Mucosa of rectum (tissue), 2 donors: ENCODE results near the gene TMEM86B.
A peak's percentile ranks its signal among the peaks of the same experiment; 100 is the strongest.

Experiments
- H3K27ac ChIP-seq, 2 donors: one replicate each; pipeline ENCODE4 v1.7.0; 2013; ENCODE audit warnings: inconsistent platforms in 2 of 2, low read depth in 2 of 2, low read length in 2 of 2
- H3K27me3 ChIP-seq, 2 donors: one replicate each; pipeline ENCODE4 v1.7.0; 2013; ENCODE audit warnings: low read length in 2 of 2; ENCODE audit not compliant: control insufficient read depth in 2 of 2, insufficient read depth in 2 of 2
- H3K36me3 ChIP-seq, 2 donors: one replicate each; pipeline ENCODE4 v1.7.0; 2013; ENCODE audit warnings: low read length in 2 of 2; ENCODE audit not compliant: control insufficient read depth in 2 of 2, insufficient read depth in 2 of 2
- H3K4me1 ChIP-seq, 2 donors: one replicate each; pipeline ENCODE4 v1.7.0; 2013; ENCODE audit warnings: low read length in 2 of 2, mild to moderate bottlenecking in 1 of 2; ENCODE audit not compliant: control insufficient read depth in 2 of 2, insufficient read depth in 2 of 2
- H3K4me3 ChIP-seq, 2 donors: one replicate each; pipeline ENCODE4 v1.7.0; 2013; ENCODE audit warnings: low read length in 2 of 2
- H3K9ac ChIP-seq, 2 donors: one replicate each; pipeline ENCODE4 v1.7.0; 2013; ENCODE audit warnings: low read length in 2 of 2, low read depth in 1 of 2, mild to moderate bottlenecking in 1 of 2
- H3K9me3 ChIP-seq, 2 donors: one replicate each; pipeline ENCODE4 v1.7.0; 2013; ENCODE audit warnings: low read length in 2 of 2; ENCODE audit not compliant: control insufficient read depth in 2 of 2
- donor health status: healthy.
- donor health status: Normal muscosa, but diverticular disease.

Gene TMEM86B

GRCh38 chr19:55199620-55200204, 28.9 kb downstream of the TMEM86B start:
- no peak overlapping the region for H3K27ac ChIP-seq
- no peaks in the 10 kb centered on the region for H3K9me3 ChIP-seq
- H3K4me3 ChIP-seq, result no peak overlapping the region
- H3K4me1 ChIP-seq, result no peaks in the 10 kb centered on the region
- H3K9ac ChIP-seq, result no peak overlapping the region
- no peaks in the 10 kb centered on the region for H3K27me3 ChIP-seq
- peaks cover 35 to 48% of the 10 kb centered on the region in 2 donors for H3K36me3 ChIP-seq

DNA sequence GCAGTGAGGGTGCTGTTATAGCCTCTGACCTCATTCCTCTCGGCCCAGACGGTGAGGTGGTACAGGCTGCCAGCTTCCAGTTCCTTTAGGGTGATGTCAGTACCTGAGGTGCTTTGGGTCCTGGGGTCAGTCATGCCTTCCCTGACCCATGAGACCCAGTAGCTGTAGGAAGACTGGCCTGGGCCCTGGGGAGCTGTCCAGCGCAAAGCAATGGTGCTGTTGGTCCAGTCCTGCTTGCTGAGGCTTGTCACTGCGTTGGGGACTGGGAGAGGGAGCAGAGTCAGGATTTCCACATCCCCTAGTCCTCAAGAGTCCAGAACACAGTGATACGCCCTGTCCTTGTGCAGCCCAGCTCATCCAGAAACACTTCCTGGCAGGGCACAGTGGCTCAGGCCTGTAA, 29.9 kb downstream of the TMEM86B start:
- peaks cover 31 to 48% of the 10 kb centered on the region in 2 donors for H3K36me3 ChIP-seq
- H3K27me3 ChIP-seq, result no peaks in the 10 kb centered on the region
- no peaks in the 10 kb centered on the region for H3K4me1 ChIP-seq

DNA sequence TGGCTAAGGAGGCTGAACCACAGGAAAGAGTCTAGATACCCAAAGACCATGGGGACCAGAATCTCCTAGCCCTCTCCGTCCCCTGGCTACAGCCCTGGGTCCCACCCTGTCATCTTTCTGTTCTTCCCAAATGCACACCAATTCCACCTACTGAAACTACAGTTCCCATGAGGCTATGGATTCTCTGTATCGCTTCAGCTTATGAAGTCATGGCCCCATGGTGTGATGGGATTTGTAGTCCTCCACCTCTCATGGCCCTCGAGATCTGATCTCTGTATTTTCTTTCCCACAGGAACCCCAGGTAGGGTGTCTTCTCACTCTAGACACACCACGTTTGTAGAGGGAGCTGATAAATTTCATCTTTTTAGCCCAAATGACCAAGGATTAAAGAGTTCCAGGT, 31.0 kb downstream of the TMEM86B start:
- H3K9ac ChIP-seq, result no peak overlapping the region
- no peak overlapping the region for H3K4me3 ChIP-seq
- H3K27me3 ChIP-seq, result no peaks in the 10 kb centered on the region
- no peak overlapping the region for H3K27ac ChIP-seq
- no peaks in the 10 kb centered on the region for H3K9me3 ChIP-seq
- no peaks in the 10 kb centered on the region for H3K4me1 ChIP-seq
- peaks cover 31 to 44% of the 10 kb centered on the region in 2 donors for H3K36me3 ChIP-seq

More for the DNA sequence above, 29.9 kb downstream of the TMEM86B start:
- H3K9me3 ChIP-seq, result no peaks in the 10 kb centered on the region
- H3K4me3 ChIP-seq, result no peak overlapping the region
- no peak overlapping the region for H3K9ac ChIP-seq
- no peak overlapping the region for H3K27ac ChIP-seq

GRCh38 chr19:55196803-55197202, 31.8 kb downstream of the TMEM86B start:
- no peaks in the 10 kb centered on the region for H3K9me3 ChIP-seq
- no peaks in the 10 kb centered on the region for H3K27me3 ChIP-seq
- H3K36me3 ChIP-seq, result peaks cover 30 to 43% of the 10 kb centered on the region in 2 donors
- H3K4me3 ChIP-seq, result no peak overlapping the region
- no peaks in the 10 kb centered on the region for H3K4me1 ChIP-seq
- H3K27ac ChIP-seq, result no peak overlapping the region
- no peak overlapping the region for H3K9ac ChIP-seq

- Histone ChIP-seq H3K4me3 (no peak overlapping the region), H3K9me3 (no peaks in the 10 kb centered on the region), H3K36me3 (peaks cover 11 to 28% of the 10 kb centered on the region in 2 donors), H3K27me3 (no peaks in the 10 kb centered on the region), H3K4me1 (no peaks in the 10 kb centered on the region), H3K9ac (no peak overlapping the region), H3K27ac (no peak overlapping the region)
Measured at GRCh38 chr19:55193481-55193880, 35.1 kb downstream of the TMEM86B start.

DNA sequence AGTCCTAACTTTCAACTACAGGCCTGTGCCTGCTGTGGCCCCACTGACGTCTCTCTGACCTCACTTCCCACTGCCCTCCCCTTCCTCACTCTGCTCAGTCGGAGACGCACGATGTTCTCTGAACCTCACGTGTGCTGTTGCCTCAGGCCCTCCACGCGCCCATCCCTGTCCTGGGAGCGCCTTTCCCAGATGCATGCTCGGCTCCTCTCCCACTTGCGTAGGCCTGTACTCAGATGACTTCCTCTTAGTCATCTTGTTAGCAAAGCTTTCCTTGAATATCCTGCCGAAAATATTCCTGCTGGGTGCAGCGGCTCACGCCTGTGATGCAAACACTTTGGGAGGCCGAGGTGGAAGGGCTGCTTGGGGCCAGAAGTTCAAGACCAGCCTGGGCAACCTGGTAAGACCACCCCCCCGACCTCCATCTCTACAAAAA, 39.1 kb downstream of the TMEM86B start:
- Histone ChIP-seq H3K9me3 (no peaks in the 10 kb centered on the region), H3K9ac (no peak overlapping the region), H3K27ac (no peak overlapping the region), H3K4me1 (no peaks in the 10 kb centered on the region), H3K27me3 (no peaks in the 10 kb centered on the region), H3K36me3 (peaks cover 0 to 23% of the 10 kb centered on the region in 2 donors), H3K4me3 (no peak overlapping the region)

DNA sequence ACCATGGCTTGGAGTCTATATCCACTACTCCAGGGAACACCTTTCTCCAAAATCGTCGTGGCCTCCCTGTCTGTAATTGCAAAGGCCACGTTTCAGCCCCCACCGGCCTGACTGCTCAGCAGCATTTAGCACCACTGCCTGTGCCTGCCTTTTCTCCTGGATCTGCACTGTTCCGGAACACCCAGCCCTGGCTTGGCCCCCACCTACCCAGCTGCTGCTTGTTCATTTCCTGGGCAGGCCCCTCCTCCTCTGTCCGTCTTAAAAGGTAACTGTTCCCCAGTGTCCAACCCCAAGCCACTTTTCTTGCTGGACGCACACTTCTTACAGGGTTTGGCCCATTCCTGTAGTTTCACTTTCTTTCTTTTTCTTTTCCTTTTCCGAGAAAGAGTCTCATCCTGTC, 39.9 kb downstream of the TMEM86B start:
- H3K4me3 ChIP-seq, result no peak overlapping the region
- no peaks in the 10 kb centered on the region for H3K27me3 ChIP-seq
- peak overlapping the region in 1 of 2 donors; percentile 32 for H3K27ac ChIP-seq
- H3K9me3 ChIP-seq, result no peaks in the 10 kb centered on the region
- no peak overlapping the region for H3K9ac ChIP-seq
- no peaks in the 10 kb centered on the region for H3K4me1 ChIP-seq
- peaks cover 0 to 18% of the 10 kb centered on the region in 2 donors for H3K36me3 ChIP-seq

- H3K27me3 ChIP-seq, result peaks cover 0 to 3% of the 10 kb centered on the region in 2 donors
- H3K4me1 ChIP-seq, result no peaks in the 10 kb centered on the region
Measured at GRCh38 chr19:55186080-55186479, 42.5 kb downstream of the TMEM86B start.

GRCh38 chr19:55181740-55182139, 46.8 kb downstream of the TMEM86B start:
- no peak overlapping the region for H3K27ac ChIP-seq
- H3K4me1 ChIP-seq, result peaks cover 3% of the 10 kb centered on the region in 2 donors
- H3K4me3 ChIP-seq, result no peak overlapping the region
- H3K9me3 ChIP-seq, result no peaks in the 10 kb centered on the region
- peaks cover 10 to 16% of the 10 kb centered on the region in 2 donors for H3K27me3 ChIP-seq
- peaks cover 0 to 16% of the 10 kb centered on the region in 2 donors for H3K36me3 ChIP-seq
- H3K9ac ChIP-seq, result no peak overlapping the region

More at GRCh38 chr19:55186080-55186479, 42.5 kb downstream of the TMEM86B start:
- Histone ChIP-seq H3K9me3 (no peaks in the 10 kb centered on the region), H3K4me3 (no peak overlapping the region), H3K9ac (no peak overlapping the region), H3K36me3 (peaks cover 0 to 20% of the 10 kb centered on the region in 2 donors), H3K27ac (no peak overlapping the region)

DNA sequence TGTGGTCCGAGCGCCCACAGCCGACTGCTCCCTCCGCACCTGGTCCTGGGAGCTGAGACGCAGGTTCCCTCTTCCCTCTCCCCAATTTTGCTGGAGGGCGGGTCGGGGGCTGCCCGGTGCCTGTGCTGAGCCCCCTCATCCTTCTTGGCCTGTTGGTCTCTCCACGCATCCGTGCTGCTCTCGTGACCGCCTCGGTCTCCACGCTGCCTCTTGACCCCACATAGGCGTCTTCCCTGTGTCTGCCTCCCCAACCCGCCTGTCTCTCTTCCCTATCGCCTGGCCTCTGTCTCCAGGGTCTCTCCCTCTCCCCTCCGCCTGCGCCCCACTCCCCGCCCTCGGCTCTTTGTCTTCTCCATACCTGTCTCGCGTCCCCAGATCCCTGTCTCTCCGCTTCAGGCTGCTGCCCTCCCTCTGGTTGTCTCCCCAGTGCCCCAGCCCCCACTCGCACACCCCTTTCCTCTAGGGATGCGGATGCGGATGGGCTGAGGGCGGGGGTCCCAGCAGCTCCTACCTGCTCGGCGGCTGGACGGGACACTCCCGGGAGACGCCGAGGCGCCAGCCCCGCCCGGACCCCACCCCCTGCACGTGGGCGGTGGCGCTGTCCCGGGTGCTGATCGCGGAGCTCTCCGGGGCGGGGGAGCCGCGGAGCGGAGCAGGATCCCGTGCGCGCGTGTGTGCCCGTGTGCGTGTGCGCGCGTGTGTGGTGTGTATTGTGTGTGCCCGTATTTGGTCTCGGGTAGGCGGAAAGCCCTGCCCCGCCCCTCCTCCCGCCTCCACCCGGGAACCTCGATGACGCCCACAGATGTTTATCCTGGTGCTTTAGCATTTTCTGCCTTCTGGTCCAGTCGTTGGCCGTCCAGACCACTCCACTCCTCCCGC, 48.7 kb downstream of the TMEM86B start, which contains the start of gene SYT5:
SYT5 (minus strand) TSS at position 684 of the 879 bp plus-strand sequence. CDS start 1,248 bp downstream, outside the sequence.
- no peak within 1 kb of the TSS for H3K27ac ChIP-seq
- no peak within 1 kb of the TSS for H3K9ac ChIP-seq

More for the DNA sequence above, 48.7 kb downstream of the TMEM86B start, which contains the start of gene SYT5:
- H3K9me3 ChIP-seq, result no peaks in the 10 kb centered on the region
- H3K36me3 ChIP-seq, result peaks cover 0 to 7% of the 10 kb centered on the region in 2 donors
- peak within 1 kb of the TSS; percentile 38 to 54 for H3K4me3 ChIP-seq
- H3K27me3 ChIP-seq, result peaks cover 27 to 29% of the 10 kb centered on the region in 2 donors
- peaks cover 3% of the 10 kb centered on the region in 2 donors for H3K4me1 ChIP-seq
